ENCODE results near the gene LDOC1. TPM values are rescaled to one million over a fixed set of nuclear protein-coding genes. Genes with fewer than 3 reads are reported as not detected.

LDOC1 gene
- total and polyA plus RNA-seq, 2 of the 8 experiments (the other 6 are each of a cell fraction or from before 2014, with no cell fraction given) = 19.1 to 52.4 TPM

GRCh38 chrX:141183000-141183399, 6.1 kb upstream of the LDOC1 start:
- Histone ChIP-seq H2BK120ac (replicated peaks; ENCODE audit: low read depth, low read length) (no peak overlapping the region), H3K4me3 (ENCODE audit: extremely low read depth in 1 of 4, insufficient read depth in 2 of 4, low read depth in 3 of 4, low read length in 4 of 4) (no peak overlapping the region), H4K91ac (replicated peaks; ENCODE audit: insufficient read length, low read length) (no peak overlapping the region), H4K8ac (ENCODE audit: extremely low read depth, insufficient read depth, low read length) (no peak overlapping the region), H3K9ac (replicated peaks in 1 of 4; ENCODE audit: extremely low read depth in 1 of 4, low read depth in 3 of 4, low read length in 3 of 4) (no peak overlapping the region), H3K4me2 (ENCODE audit: insufficient read depth in 1 of 2, low read depth in 2 of 2, low read length in 2 of 2) (no peak overlapping the region), H4K20me1 (replicated peaks in 1 of 2; ENCODE audit: control insufficient read depth in 1 of 2, insufficient read depth in 2 of 2, low read length in 2 of 2) (no peaks in the 10 kb centered on the region), H3K36me3 (ENCODE audit: control insufficient read depth in 2 of 4, insufficient read depth in 4 of 4, low read length in 3 of 4) (no peaks in the 10 kb centered on the region), H3K79me1 (ENCODE audit: low read depth, low read length) (no peaks in the 10 kb centered on the region), H3K23me2 (ENCODE audit: low read depth, low read length) (no peaks in the 10 kb centered on the region), H3K9me3 (ENCODE audit: insufficient read depth in 2 of 2, low read depth in 1 of 2, low read length in 1 of 2) (no peaks in the 10 kb centered on the region), H2BK5ac (ENCODE audit: low read depth, low read length) (no peak overlapping the region), H2AK5ac (ENCODE audit: low read depth, low read length) (no peak overlapping the region), H2BK20ac (ENCODE audit: low read length) (no peak overlapping the region), H3K56ac (replicated peaks; ENCODE audit: insufficient read length, low read depth, low read length) (no peak overlapping the region), H3K4ac (replicated peaks; ENCODE audit: insufficient read length, low read depth, low read length) (no peak overlapping the region), H3K18ac (ENCODE audit: extremely low read depth, low read length) (no peak overlapping the region), H3K23ac (ENCODE audit: insufficient read length) (no peak overlapping the region), H3K27ac (ENCODE audit: low read depth, low read length) (no peak overlapping the region), H3K79me2 (ENCODE audit: control insufficient read depth in 1 of 2, insufficient read depth in 2 of 2, low read length in 2 of 2) (no peaks in the 10 kb centered on the region), H3K27me3 (replicated peaks in 1 of 4; ENCODE audit: control insufficient read depth in 3 of 4, extremely low read depth in 1 of 4, insufficient read depth in 3 of 4, low read length in 3 of 4) (no peaks in the 10 kb centered on the region), H4K5ac (ENCODE audit: insufficient read length, low read depth, low read length) (no peak overlapping the region), H2BK12ac (ENCODE audit: low read depth, low read length) (no peak overlapping the region), H2AFZ (ENCODE audit: low read length) (no peak overlapping the region), H3K4me1 (replicated peaks in 1 of 4; ENCODE audit: control insufficient read depth in 3 of 4, insufficient read depth in 4 of 4, low read length in 3 of 4) (no peaks in the 10 kb centered on the region), H2BK15ac (ENCODE audit: low read length) (no peak overlapping the region), H3K14ac (ENCODE audit: insufficient read length) (no peak overlapping the region)
- 76% methylated on average over 5 of the region's 5 CpGs; no CpG with 5 or more reads in 1 of the 2 experiments for WGBS, 2 experiments (ENCODE audit: extremely low coverage in 1 of 2, insufficient coverage in 1 of 2, insufficient read length in 1 of 2, insufficient replicate concordance in 2 of 2, low coverage in 1 of 2, low lambda C conversion rate in 2 of 2, missing lambda C conversion rate in 1 of 2)
- DNase-seq (ENCODE audit: low read depth in 1 of 2, low spot score in 2 of 2) = no peak
- POLR2A ChIA-PET (ENCODE audit: partially characterized antibody) = no interaction called here
- TF ChIP-seq, protein P1, sequence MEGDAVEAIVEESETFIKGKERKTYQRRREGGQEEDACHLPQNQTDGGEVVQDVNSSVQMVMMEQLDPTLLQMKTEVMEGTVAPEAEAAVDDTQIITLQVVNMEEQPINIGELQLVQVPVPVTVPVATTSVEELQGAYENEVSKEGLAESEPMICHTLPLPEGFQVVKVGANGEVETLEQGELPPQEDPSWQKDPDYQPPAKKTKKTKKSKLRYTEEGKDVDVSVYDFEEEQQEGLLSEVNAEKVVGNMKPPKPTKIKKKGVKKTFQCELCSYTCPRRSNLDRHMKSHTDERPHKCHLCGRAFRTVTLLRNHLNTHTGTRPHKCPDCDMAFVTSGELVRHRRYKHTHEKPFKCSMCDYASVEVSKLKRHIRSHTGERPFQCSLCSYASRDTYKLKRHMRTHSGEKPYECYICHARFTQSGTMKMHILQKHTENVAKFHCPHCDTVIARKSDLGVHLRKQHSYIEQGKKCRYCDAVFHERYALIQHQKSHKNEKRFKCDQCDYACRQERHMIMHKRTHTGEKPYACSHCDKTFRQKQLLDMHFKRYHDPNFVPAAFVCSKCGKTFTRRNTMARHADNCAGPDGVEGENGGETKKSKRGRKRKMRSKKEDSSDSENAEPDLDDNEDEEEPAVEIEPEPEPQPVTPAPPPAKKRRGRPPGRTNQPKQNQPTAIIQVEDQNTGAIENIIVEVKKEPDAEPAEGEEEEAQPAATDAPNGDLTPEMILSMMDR (IDR thresholded peaks at IDR 0.05; ENCODE audit: control extremely low read depth in 1 of 3, insufficient read depth in 1 of 3, low read depth in 1 of 3, low read length in 3 of 3) = peak; percentile 7 to 26 (median 21); a peak in 2 of 4 replicates
- TF ChIP-seq, protein P2, sequence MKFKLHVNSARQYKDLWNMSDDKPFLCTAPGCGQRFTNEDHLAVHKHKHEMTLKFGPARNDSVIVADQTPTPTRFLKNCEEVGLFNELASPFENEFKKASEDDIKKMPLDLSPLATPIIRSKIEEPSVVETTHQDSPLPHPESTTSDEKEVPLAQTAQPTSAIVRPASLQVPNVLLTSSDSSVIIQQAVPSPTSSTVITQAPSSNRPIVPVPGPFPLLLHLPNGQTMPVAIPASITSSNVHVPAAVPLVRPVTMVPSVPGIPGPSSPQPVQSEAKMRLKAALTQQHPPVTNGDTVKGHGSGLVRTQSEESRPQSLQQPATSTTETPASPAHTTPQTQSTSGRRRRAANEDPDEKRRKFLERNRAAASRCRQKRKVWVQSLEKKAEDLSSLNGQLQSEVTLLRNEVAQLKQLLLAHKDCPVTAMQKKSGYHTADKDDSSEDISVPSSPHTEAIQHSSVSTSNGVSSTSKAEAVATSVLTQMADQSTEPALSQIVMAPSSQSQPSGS (IDR thresholded peaks at IDR 0.05; ENCODE audit: low read length) = no peak
- TF ChIP-seq, protein P3, sequence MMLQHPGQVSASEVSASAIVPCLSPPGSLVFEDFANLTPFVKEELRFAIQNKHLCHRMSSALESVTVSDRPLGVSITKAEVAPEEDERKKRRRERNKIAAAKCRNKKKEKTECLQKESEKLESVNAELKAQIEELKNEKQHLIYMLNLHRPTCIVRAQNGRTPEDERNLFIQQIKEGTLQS (IDR thresholded peaks at IDR 0.05; ENCODE audit: insufficient read depth, low read depth, low read length) = no peak
- no peak for FAIRE-seq
- CTCF ChIA-PET (ENCODE audit: partially characterized antibody) = interaction anchor here (0.6 kb wide), 1 partner anchor 25 kb away, joined by 3 read pairs; no protein-coding TSS in a partner anchor

All from H1 (cell line).